Erythroblast (primary cell): ENCODE measurements around the gene C14orf39.

Source experiments
- GATA1 ChIP-seq: IDR thresholded peaks from 2 replicates; pipeline ENCODE4 v1.6.1; 2011; ENCODE audit warnings: low read depth, mild to moderate bottlenecking, control low read depth, low read length, moderate library complexity
- POLR2A ChIP-seq: IDR thresholded peaks from 2 replicates; pipeline ENCODE4 v1.6.1; 2011; ENCODE audit warnings: mild to moderate bottlenecking, low read length

DNA sequence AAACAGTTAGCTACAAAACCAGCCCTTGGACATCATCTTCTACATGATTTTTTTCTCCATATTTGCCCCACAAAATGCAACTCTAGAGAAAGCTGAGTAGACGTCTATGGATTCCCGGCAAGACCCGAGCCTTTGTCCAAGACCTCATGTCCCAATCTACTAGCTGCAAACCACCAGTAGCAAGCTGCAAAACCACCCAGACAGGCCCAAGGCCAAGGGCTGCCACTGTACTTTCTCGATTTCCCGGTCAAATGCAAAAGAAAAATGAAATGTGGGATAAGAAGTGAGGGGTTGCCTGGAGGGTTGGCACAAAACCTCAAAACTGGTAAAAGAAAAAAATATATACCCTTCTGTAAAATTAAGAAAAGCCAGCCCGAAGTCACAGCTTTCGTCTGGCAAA, 20.1 kb upstream of the C14orf39 start:
- TF ChIP-seq POLR2A (no peak), GATA1 (no peak)
